H9 (cell line): ENCODE measurements around the gene KCTD12. TPM values are rescaled to one million over a fixed set of nuclear protein-coding genes. Genes with fewer than 3 reads are reported as not detected.

ENCODE experiments used
- DNase-seq: peaks from one replicate; pipeline ENCODE4 v3.0.0-alpha.2; 2017
- H2AFZ ChIP-seq: one replicate; pipeline ENCODE4 v1.6.1; 2013; ENCODE audit warnings: mild to moderate bottlenecking, low read length, control low read depth, moderate library complexity
- H2AK5ac ChIP-seq: 2 replicates; pipeline ENCODE4 v1.6.1; 2013; ENCODE audit warnings: low read length, control low read depth, mixed read lengths; ENCODE audit not compliant: insufficient read length
- H2BK120ac ChIP-seq: one replicate; pipeline ENCODE4 v1.6.1; 2013; ENCODE audit warnings: low read depth, mild to moderate bottlenecking, low read length, control low read depth, inconsistent platforms; ENCODE audit not compliant: poor library complexity, severe bottlenecking
- H2BK12ac ChIP-seq: 2 replicates; pipeline ENCODE4 v1.6.1; 2013; ENCODE audit warnings: low read length, control low read depth, mixed read lengths, low read depth; ENCODE audit not compliant: insufficient read length
- H2BK15ac ChIP-seq: 2 replicates; pipeline ENCODE4 v1.6.1; 2013; ENCODE audit warnings: low read depth, low read length, control low read depth
- H2BK20ac ChIP-seq: one replicate; pipeline ENCODE4 v1.6.1; 2013; ENCODE audit warnings: low read depth, mild to moderate bottlenecking, low read length, control low read depth, inconsistent platforms; ENCODE audit not compliant: poor library complexity, severe bottlenecking
- H2BK5ac ChIP-seq: 2 replicates; pipeline ENCODE4 v1.6.1; 2013; ENCODE audit warnings: low read length, control low read depth, mixed read lengths; ENCODE audit not compliant: insufficient read length
- H3K14ac ChIP-seq: 2 replicates; pipeline ENCODE4 v1.6.1; 2013; ENCODE audit warnings: low read length, control low read depth; ENCODE audit not compliant: insufficient read depth
- H3K18ac ChIP-seq: 2 replicates; pipeline ENCODE4 v1.6.1; 2013; ENCODE audit warnings: low read depth, mild to moderate bottlenecking, mixed read lengths, low read length, control low read depth; ENCODE audit not compliant: insufficient read length
- H3K23ac ChIP-seq: 2 replicates; pipeline ENCODE4 v1.6.1; 2013; ENCODE audit warnings: low read length, control low read depth, mixed read lengths, low read depth; ENCODE audit not compliant: insufficient read length
- H3K23me2 ChIP-seq: 2 replicates; pipeline ENCODE4 v1.6.1; 2013; ENCODE audit warnings: low read depth, mild to moderate bottlenecking, mixed read lengths, low read length, control low read depth; ENCODE audit not compliant: insufficient read length, poor library complexity, severe bottlenecking
- H3K27ac ChIP-seq: 2 replicates; pipeline ENCODE4 v1.5.1; 2013; ENCODE audit warnings: low read length, control low read depth, mixed read lengths, low read depth; ENCODE audit not compliant: insufficient read length
- H3K27me3 ChIP-seq: 2 replicates; pipeline ENCODE4 v1.6.1; 2013; ENCODE audit warnings: low read length, control low read depth, inconsistent platforms; ENCODE audit not compliant: insufficient read depth
- H3K4ac ChIP-seq: 2 replicates; pipeline ENCODE4 v1.6.1; 2013; ENCODE audit warnings: low read depth, mild to moderate bottlenecking, control low read depth, inconsistent platforms, low read length, moderate library complexity
- H3K4me1 ChIP-seq: 2 replicates; pipeline ENCODE4 v1.6.1; 2013; ENCODE audit warnings: low read length, control low read depth, inconsistent platforms; ENCODE audit not compliant: insufficient read depth
- H3K4me2 ChIP-seq: 2 replicates; pipeline ENCODE4 v1.6.1; 2013; ENCODE audit warnings: low read length, control low read depth, mixed read lengths; ENCODE audit not compliant: insufficient read length, insufficient read depth
- H3K56ac ChIP-seq: 2 replicates; pipeline ENCODE4 v1.6.1; 2013; ENCODE audit warnings: low read depth, mild to moderate bottlenecking, mixed read lengths, low read length, control low read depth; ENCODE audit not compliant: insufficient read length
- H3K79me1 ChIP-seq: 2 replicates; pipeline ENCODE4 v1.6.1; 2013; ENCODE audit warnings: low read depth, mild to moderate bottlenecking, moderate library complexity, low read length, control low read depth, inconsistent platforms; ENCODE audit not compliant: insufficient read depth, poor library complexity, severe bottlenecking
- H3K79me2 ChIP-seq: 2 replicates; pipeline ENCODE4 v1.6.1; 2013; ENCODE audit warnings: low read length, control low read depth, inconsistent platforms; ENCODE audit not compliant: insufficient read depth
- H3K9ac ChIP-seq: 2 replicates; pipeline ENCODE4 v1.6.1; 2013; ENCODE audit warnings: low read length, control low read depth, mixed read lengths; ENCODE audit not compliant: insufficient read length; ENCODE audit errors: extremely low read depth
- H3K9me3 ChIP-seq: one replicate; pipeline ENCODE4 v1.6.1; 2013; ENCODE audit warnings: low read depth, low read length, inconsistent platforms; ENCODE audit not compliant: control insufficient read depth
- H3T11ph ChIP-seq: one replicate; pipeline ENCODE4 v1.6.1; 2013; ENCODE audit warnings: mild to moderate bottlenecking, low read length, control low read depth, inconsistent platforms
- H4K20me1 ChIP-seq: one replicate; pipeline ENCODE4 v1.6.1; 2013; ENCODE audit not compliant: control insufficient read depth, insufficient read length, insufficient read depth
- H4K5ac ChIP-seq: 2 replicates; pipeline ENCODE4 v1.6.1; 2013; ENCODE audit warnings: low read depth, mild to moderate bottlenecking, mixed read lengths, low read length, control low read depth; ENCODE audit not compliant: insufficient read length
- H4K8ac ChIP-seq: replicated peaks from 2 replicates; pipeline ENCODE4 v1.6.1; 2013; ENCODE audit warnings: low read length, control low read depth, mixed read lengths, low read depth; ENCODE audit not compliant: insufficient read length
- H4K91ac ChIP-seq: 2 replicates; pipeline ENCODE4 v1.6.1; 2013; ENCODE audit warnings: low read depth, mild to moderate bottlenecking, moderate library complexity, mixed read lengths, low read length, control low read depth; ENCODE audit not compliant: insufficient read length
- H3K27ac Mint-ChIP-seq, 3 experiments: 2 replicates in 2 of 3; 3 replicates in 1 of 3; pipeline ENCODE4 v1.8.0; 2020 to 2021; ENCODE audit warnings: mixed read lengths in 3 of 3, mild to moderate bottlenecking in 1 of 3, moderate library complexity in 1 of 3
- H3K27me3 Mint-ChIP-seq: 2 replicates; pipeline ENCODE4 v1.8.0; 2021; ENCODE audit warnings: low read depth, mild to moderate bottlenecking, moderate library complexity, mixed read lengths
- H3K36me3 Mint-ChIP-seq, 3 experiments: 2 replicates in 2 of 3; 3 replicates in 1 of 3; pipeline ENCODE4 v1.8.0; 2020 to 2021; ENCODE audit warnings: low read depth in 3 of 3, mixed read lengths in 3 of 3; ENCODE audit not compliant: insufficient read depth in 1 of 3
- H3K4me1 Mint-ChIP-seq, 2 experiments: 2 replicates each; pipeline ENCODE4 v1.8.0; 2020; ENCODE audit warnings: mixed read lengths in 2 of 2
- H3K4me3 Mint-ChIP-seq, 2 experiments: 2 replicates in 1 of 2; 3 replicates in 1 of 2; pipeline ENCODE4 v1.8.0; 2020 to 2021; ENCODE audit warnings: mild to moderate bottlenecking in 2 of 2, mixed read lengths in 2 of 2, moderate library complexity in 1 of 2
- H3K9me3 Mint-ChIP-seq, 2 experiments: 2 replicates in 1 of 2; 3 replicates in 1 of 2; pipeline ENCODE4 v1.8.0; 2020; ENCODE audit warnings: mild to moderate bottlenecking in 2 of 2, mixed read lengths in 2 of 2, moderate library complexity in 1 of 2
- CTCF ChIP-seq: fragments of 200-600 bp; sonication (generic); conservative IDR thresholded peaks from 3 replicates; pipeline ENCODE4 v1.8.0; 2021; ENCODE audit warnings: antibody characterized with exemption, mild to moderate bottlenecking
- WGBS: extraction: QIAGEN DNeasy Blood & Tissue Kit; methylation state at CpG from one replicate; pipeline ENCODE4 v1.1.7; 2013; ENCODE audit warnings: missing lambda C conversion rate, low lambda C conversion rate, mixed read lengths; ENCODE audit not compliant: insufficient read length; ENCODE audit errors: extremely low coverage; 5-methylcytosine and 5-hydroxymethylcytosine counted together
- total RNA-seq: library from RNA; stranded (reverse); gene quantifications from 2 replicates; pipeline ENCODE4 v1.2.1, GENCODE V29; 2021

KCTD12 gene
- total RNA-seq, 1 experiment from 2014 or later, result 3.4 TPM

GRCh38 chr13:76890021-76890420 lies 3.8 kb upstream of the KCTD12 start:
- TF ChIP-seq CTCF, result no peak
- no CpG with 5 or more reads among the region's 1 CpG for WGBS
- Histone ChIP-seq H4K91ac (no peak overlapping the region), H3K79me1 (no peaks in the 10 kb centered on the region), H3K23ac (no peak overlapping the region), H3K4me2 (no peak overlapping the region), H4K5ac (no peak overlapping the region), H3K18ac (no peak overlapping the region), H4K20me1 (no peaks in the 10 kb centered on the region), H3K4me1 (no peaks in the 10 kb centered on the region), H3T11ph (no peak overlapping the region), H2BK12ac (no peak overlapping the region), H2BK20ac (no peak overlapping the region), H2BK5ac (no peak overlapping the region), H3K14ac (no peak overlapping the region), H3K23me2 (peaks cover 18% of the 10 kb centered on the region), H3K27ac (no peak overlapping the region), H4K8ac (no peak overlapping the region), H2AK5ac (no peak overlapping the region), H2BK120ac (no peak overlapping the region), H3K4ac (no peak overlapping the region), H3K79me2 (no peaks in the 10 kb centered on the region), H3K9ac (no peak overlapping the region), H2AFZ (no peak overlapping the region), H3K9me3 (no peaks in the 10 kb centered on the region), H3K27me3 (peaks cover 21% of the 10 kb centered on the region; the same call in 1 of the 2 replicates), H2BK15ac (no peak overlapping the region), H3K56ac (no peak overlapping the region)
- Mint-ChIP-seq H3K9me3 (peaks cover 0 to under 1% of the 10 kb centered on the region in 2 experiments; a peak in 1 of 5 replicates), H3K27ac (no peak overlapping the region), H3K36me3 (peaks cover 0 to 1% (median 0%) of the 10 kb centered on the region in 3 experiments; a peak in 2 of 7 replicates), H3K27me3 (peaks cover 78% of the 10 kb centered on the region), H3K4me1 (peaks cover 10 to 11% of the 10 kb centered on the region in 2 experiments), H3K4me3 (no peak overlapping the region)
- DNase-seq, result no peak
